Left forelimb (tissue), 1 donor: Measurements from ENCODE around the gene CPLANE1.

Experiments
- DNase-seq: peaks from one replicate; pipeline ENCODE4 v3.0.0-alpha.2; 2018; ENCODE audit warnings: low spot score

The CPLANE1 gene

GRCh38 chr5:37064442-37064841 is 184.7 kb downstream of the CPLANE1 start:
- no peak for DNase-seq

- no peak for DNase-seq
These were observed 185.4 kb downstream of the CPLANE1 start for GRCh38 chr5:37063739-37064138.

- no peak for DNase-seq
These were observed 189.1 kb downstream of the CPLANE1 start for GRCh38 chr5:37060030-37060429.

- no peak for DNase-seq
These were observed 192.4 kb downstream of the CPLANE1 start for GRCh38 chr5:37056762-37057161.
